Nephron progenitor cell (in vitro differentiated cells): ENCODE results near the gene CHD2.

Source experiments
- DNase-seq: peaks from one replicate; pipeline ENCODE4 v3.0.0; 2021
- H3K27ac Mint-ChIP-seq: 2 replicates; pipeline ENCODE4 v1.8.0; 2021; ENCODE audit warnings: mild to moderate bottlenecking, moderate library complexity, mixed read lengths
- H3K27me3 Mint-ChIP-seq: 2 replicates; pipeline ENCODE4 v1.8.0; 2021; ENCODE audit warnings: mild to moderate bottlenecking, low read depth, mixed read lengths; ENCODE audit not compliant: poor library complexity
- H3K36me3 Mint-ChIP-seq: 2 replicates; pipeline ENCODE4 v1.8.0; 2021; ENCODE audit warnings: low read depth, mixed read lengths
- H3K4me1 Mint-ChIP-seq: 2 replicates; pipeline ENCODE4 v1.8.0; 2021; ENCODE audit warnings: mixed read lengths
- H3K4me3 Mint-ChIP-seq: 2 replicates; pipeline ENCODE4 v1.8.0; 2021; ENCODE audit warnings: mild to moderate bottlenecking, moderate library complexity, mixed read lengths
- H3K9me3 Mint-ChIP-seq: 2 replicates; pipeline ENCODE4 v1.8.0; 2021; ENCODE audit warnings: mild to moderate bottlenecking, moderate library complexity, mixed read lengths
- TF ChIP-seq, protein P1 (sequence below): fragments of 200-600 bp; sonication (generic); IDR thresholded peaks from 2 replicates; pipeline ENCODE4 v1.5.0; 2021; ENCODE audit warnings: antibody characterized with exemption

Gene CHD2

DNA sequence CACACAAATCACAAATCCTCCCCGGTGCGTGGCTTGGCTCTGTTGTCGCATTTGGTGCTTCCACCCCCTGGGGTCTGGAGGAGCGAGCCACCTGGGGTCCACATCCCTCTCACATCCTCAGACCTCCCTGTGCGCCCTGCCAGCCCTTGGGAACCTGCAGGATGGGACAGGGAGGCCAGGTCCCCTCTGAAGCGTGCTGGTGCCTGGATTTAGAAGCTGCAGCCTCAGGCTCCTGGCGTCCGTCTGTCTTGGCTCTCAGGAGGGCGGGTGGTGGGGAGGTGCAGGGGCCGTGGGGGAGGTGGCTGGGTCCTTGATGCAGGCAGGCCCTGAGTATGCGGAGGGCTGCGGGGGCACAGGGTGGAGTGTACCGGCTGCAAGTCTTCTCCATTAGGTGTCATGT, 150.5 kb downstream of the CHD2 start:
- DNase-seq, result no peak
- Mint-ChIP-seq H3K4me1 (peaks cover 6% of the 10 kb centered on the region), H3K4me3 (no peak overlapping the region), H3K36me3 (peaks cover 78% of the 10 kb centered on the region), H3K27ac (no peak overlapping the region), H3K27me3 (no peaks in the 10 kb centered on the region), H3K9me3 (peaks cover 20% of the 10 kb centered on the region)
- TF ChIP-seq, protein P1, sequence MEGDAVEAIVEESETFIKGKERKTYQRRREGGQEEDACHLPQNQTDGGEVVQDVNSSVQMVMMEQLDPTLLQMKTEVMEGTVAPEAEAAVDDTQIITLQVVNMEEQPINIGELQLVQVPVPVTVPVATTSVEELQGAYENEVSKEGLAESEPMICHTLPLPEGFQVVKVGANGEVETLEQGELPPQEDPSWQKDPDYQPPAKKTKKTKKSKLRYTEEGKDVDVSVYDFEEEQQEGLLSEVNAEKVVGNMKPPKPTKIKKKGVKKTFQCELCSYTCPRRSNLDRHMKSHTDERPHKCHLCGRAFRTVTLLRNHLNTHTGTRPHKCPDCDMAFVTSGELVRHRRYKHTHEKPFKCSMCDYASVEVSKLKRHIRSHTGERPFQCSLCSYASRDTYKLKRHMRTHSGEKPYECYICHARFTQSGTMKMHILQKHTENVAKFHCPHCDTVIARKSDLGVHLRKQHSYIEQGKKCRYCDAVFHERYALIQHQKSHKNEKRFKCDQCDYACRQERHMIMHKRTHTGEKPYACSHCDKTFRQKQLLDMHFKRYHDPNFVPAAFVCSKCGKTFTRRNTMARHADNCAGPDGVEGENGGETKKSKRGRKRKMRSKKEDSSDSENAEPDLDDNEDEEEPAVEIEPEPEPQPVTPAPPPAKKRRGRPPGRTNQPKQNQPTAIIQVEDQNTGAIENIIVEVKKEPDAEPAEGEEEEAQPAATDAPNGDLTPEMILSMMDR, result no peak

DNA sequence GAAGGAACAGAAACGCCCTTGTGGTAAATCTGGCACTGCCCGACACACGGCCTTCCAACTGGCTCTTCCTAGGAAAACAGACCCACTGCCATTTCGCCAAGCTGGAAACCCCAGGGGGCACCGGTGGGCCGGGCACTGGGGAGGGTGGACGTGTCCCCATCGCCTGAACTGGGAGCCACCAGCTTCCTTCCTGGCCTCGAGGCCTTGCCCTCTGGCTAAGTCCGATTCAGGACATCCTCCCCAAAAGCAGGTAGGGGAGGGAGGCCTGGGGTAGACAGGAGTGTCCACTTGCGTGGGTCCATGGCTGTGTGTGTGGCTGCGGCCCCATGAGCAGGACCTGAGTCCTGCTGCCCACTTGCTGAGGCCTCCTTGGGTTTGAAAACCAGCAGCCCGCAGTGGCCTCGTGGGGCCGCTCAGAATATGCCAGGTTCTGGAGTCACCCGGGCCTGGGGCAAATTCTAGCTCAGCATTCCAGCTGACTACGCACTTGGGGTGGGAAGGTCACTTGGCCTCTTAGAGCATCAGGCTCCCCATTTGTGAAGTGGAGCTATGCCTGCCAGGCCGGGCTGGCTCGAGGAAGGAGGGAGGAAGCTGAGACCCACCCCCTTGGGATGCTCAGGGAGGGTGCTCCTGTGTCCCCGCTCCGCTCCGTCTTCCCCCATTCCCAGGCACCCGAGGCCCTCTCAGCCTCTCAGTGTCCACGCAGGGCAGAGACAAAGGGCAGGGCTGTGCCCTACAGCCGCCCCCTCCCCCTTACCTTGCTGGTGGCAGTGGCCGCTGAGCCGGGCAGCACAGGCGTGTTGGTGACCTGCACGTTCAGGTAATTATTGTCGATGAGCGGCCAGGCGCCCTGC, 151.3 kb downstream of the CHD2 start:
- no peak overlapping the region for H3K4me3 Mint-ChIP-seq
- peaks cover 71% of the 10 kb centered on the region for H3K36me3 Mint-ChIP-seq
- no peaks in the 10 kb centered on the region for H3K27me3 Mint-ChIP-seq
- TF ChIP-seq, protein P1, result no peak
- H3K4me1 Mint-ChIP-seq, result peaks cover 13% of the 10 kb centered on the region
- no peak for DNase-seq
- no peak overlapping the region for H3K27ac Mint-ChIP-seq
- H3K9me3 Mint-ChIP-seq, result peaks cover 12% of the 10 kb centered on the region

DNA sequence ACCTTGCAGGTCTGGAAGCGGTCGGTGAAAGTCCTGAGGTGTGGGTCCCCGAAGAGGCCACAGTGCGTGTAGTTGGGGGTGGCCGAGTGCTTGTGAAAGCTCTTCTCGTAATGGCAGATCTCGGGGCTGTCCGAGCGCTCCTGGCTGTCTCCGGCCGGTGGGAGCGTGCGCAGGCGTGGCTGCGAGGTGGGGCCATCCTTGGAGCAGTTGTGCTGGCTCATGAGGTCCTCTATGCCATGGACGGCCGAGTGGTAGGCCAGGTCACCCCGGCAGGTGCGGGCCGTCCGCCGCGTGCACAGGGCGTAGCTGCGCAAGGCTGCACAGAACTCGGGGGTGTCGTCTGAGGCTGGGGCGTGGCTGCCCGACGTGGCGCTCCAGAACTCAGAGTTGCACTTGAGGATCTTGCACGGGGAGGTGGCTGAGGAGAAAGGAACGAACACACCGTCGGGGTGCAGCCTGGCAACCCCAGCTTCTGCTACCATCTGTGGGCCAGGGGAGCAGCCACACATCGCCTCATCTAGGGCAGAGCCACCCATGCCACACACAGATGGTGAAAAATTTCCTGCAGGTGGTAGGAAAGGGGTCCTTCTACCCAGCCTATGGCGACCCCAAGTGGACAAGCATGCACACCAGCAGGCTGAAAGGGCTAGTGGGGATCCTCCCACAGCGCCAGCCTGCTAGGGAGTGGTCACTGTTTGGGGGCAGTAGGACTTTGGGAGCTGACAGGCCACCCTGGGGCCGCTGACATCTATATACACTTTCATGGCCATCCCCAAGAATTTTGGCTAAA, 152.2 kb downstream of the CHD2 start:
- Mint-ChIP-seq H3K27ac (no peak overlapping the region), H3K9me3 (peaks cover 7% of the 10 kb centered on the region), H3K4me3 (no peak overlapping the region), H3K36me3 (peaks cover 63% of the 10 kb centered on the region), H3K27me3 (no peaks in the 10 kb centered on the region), H3K4me1 (peaks cover 20% of the 10 kb centered on the region)
- TF ChIP-seq, protein P1, result no peak
- DNase-seq, result no peak

DNA sequence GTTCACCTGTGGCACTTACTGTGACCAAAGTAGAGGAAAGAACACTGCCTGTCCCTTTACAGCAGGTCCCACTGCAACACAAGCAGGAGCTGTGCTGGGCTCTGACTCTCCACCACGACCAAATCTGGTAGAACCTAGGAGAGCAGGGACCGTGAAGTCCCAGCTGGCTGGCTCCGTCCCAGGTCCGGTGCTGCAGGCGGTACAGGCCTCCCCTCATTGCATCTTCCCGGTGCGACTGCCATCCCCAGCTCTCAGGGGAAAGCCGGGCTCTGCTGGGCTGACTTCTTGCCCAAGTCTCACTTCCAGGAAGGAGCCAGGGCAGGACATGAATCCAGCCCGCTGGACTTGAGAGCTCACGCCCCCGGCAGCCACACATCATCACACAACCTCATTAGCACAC, 155.1 kb downstream of the CHD2 start:
- TF ChIP-seq, protein P1, result no peak
- Mint-ChIP-seq H3K36me3 (peaks cover 43% of the 10 kb centered on the region), H3K27ac (no peak overlapping the region), H3K9me3 (no peaks in the 10 kb centered on the region), H3K4me3 (no peak overlapping the region), H3K4me1 (peaks cover 49% of the 10 kb centered on the region), H3K27me3 (no peaks in the 10 kb centered on the region)
- no peak for DNase-seq

DNA sequence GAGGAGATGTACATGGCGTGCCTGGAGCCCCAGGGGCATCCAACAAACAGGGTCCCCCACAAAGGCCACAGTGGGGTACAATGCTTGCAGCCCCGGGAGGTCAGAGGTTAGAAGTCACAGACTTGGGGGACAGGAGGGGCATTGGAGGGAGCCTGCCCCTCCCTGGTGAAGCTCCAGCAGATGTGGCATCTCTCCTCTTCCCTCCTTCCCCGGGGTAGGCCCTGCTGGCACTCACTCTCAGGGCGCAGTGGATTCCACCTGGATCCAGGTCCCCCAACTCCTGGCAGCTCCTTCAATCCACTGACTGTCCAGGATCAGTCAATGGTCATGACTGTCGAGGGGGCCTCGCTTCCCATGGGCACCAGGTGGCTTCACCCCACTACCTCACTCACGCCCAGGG, 156.7 kb downstream of the CHD2 start:
- TF ChIP-seq, protein P1, result no peak
- DNase-seq, result no peak
- H3K36me3 Mint-ChIP-seq, result peaks cover 37% of the 10 kb centered on the region
- peaks cover 65% of the 10 kb centered on the region for H3K4me1 Mint-ChIP-seq
- no peak overlapping the region for H3K4me3 Mint-ChIP-seq
- H3K27ac Mint-ChIP-seq, result no peak overlapping the region
- H3K27me3 Mint-ChIP-seq, result no peaks in the 10 kb centered on the region
- no peaks in the 10 kb centered on the region for H3K9me3 Mint-ChIP-seq
